ENCODE data around the gene AGPAT1. TPM values are rescaled to one million over a fixed set of nuclear protein-coding genes. Genes with fewer than 3 reads are reported as not detected.
A peak's percentile ranks its signal among the peaks of the same experiment; 100 is the strongest.

Gene AGPAT1
- total and polyA plus RNA-seq, 2 of the 13 experiments (the other 11 are each of a cell fraction or from before 2014, with no cell fraction given): 51.3 to 139 TPM

- TF ChIP-seq ZNF280D (CRISPR knock-in tag; IDR thresholded peaks at IDR 0.05) (no peak), ZNF710 (CRISPR knock-in tag; IDR thresholded peaks at IDR 0.05; ENCODE audit: borderline replicate concordance) (no peak), NFYB (CRISPR knock-in tag; IDR thresholded peaks at IDR 0.05) (peak; percentile 83), ZNF451 (CRISPR knock-in tag; IDR thresholded peaks at IDR 0.05) (0 out of 2 replicates have a peak, but pooled peaks have one; percentile 10), ZNF709 (CRISPR knock-in tag; IDR thresholded peaks at IDR 0.05) (0 out of 2 replicates have a peak, but pooled peaks have one; percentile 16), CBFB (CRISPR knock-in tag; IDR thresholded peaks at IDR 0.05) (0 out of 2 replicates have a peak, but pooled peaks have one; percentile 19), SNAI1 (CRISPR knock-in tag; IDR thresholded peaks at IDR 0.05; ENCODE audit: borderline replicate concordance) (no peak; the same call in 1 of the 2 replicates), ESRRA (CRISPR knock-in tag; IDR thresholded peaks at IDR 0.05; ENCODE audit: low read depth) (no peak), REPIN1 (CRISPR knock-in tag; IDR thresholded peaks at IDR 0.05; ENCODE audit: borderline replicate concordance, low read depth) (no peak), FOXC1 (CRISPR knock-in tag; IDR thresholded peaks at IDR 0.05; ENCODE audit: borderline replicate concordance) (no peak), STAT6 (CRISPR knock-in tag; IDR thresholded peaks at IDR 0.05; ENCODE audit: borderline replicate concordance) (no peak), PBX2 (CRISPR knock-in tag; IDR thresholded peaks at IDR 0.05) (no peak), ARID2 (CRISPR knock-in tag; IDR thresholded peaks at IDR 0.05; ENCODE audit: borderline replicate concordance) (peak; percentile 84), JUND (CRISPR knock-in tag; IDR thresholded peaks at IDR 0.05) (no peak), MAFK (conservative IDR thresholded peaks at IDR 0.05 in 1 of 2, IDR thresholded peaks at IDR 0.05 in 1 of 2; ENCODE audit: low read length in 2 of 2) (no peak), BCL3 (CRISPR knock-in tag; IDR thresholded peaks at IDR 0.05) (0 out of 2 replicates have a peak, but pooled peaks have one; percentile 27), RAD21 (CRISPR knock-in tag; IDR thresholded peaks at IDR 0.05) (peak; percentile 33; the same call in 1 of the 2 replicates), TOPORS (CRISPR knock-in tag; IDR thresholded peaks at IDR 0.05) (0 out of 2 replicates have a peak, but pooled peaks have one; percentile 11)
Measured at GRCh38 chr6:32194825-32195651, 19.2 kb upstream of the AGPAT1 start (continued).
